IMR-90 (cell line): ENCODE measurements around the gene ZDHHC7. TPM values are rescaled to one million over a fixed set of nuclear protein-coding genes. Genes with fewer than 3 reads are reported as not detected.

Source experiments
- ATAC-seq: fragments of 200-7000 bp; cut with Tn5 transposase; 2 replicates; pipeline ENCODE4 v1.9.1; 2020; ENCODE audit warnings: low read depth, mild to moderate bottlenecking, moderate library complexity
- BruUV-seq: library from RNA; stranded (reverse); fragments of 400-500 nt; replicated peaks from 2 replicates; lab custom pipeline; 2021; lab: Mats Ljungman, UMichigan
- CTCF ChIA-PET: fragments of 300-600 bp; formaldehyde crosslinking; extraction: SDS; loops from one replicate; lab custom pipeline; 2021; ENCODE audit warnings: antibody characterized with exemption; lab: Yijun Ruan, JAX
- POLR2A ChIA-PET: fragments of 300-600 bp; sonication (Branson Sonifier 250); formaldehyde crosslinking; loops from one replicate; lab custom pipeline; 2022; ENCODE audit warnings: antibody characterized with exemption; ENCODE audit not compliant: unreplicated experiment; lab: Charles Lee
- DNase-seq: peaks from one replicate; pipeline ENCODE4 v3.0.0; 2013
- H2AFZ ChIP-seq: replicated peaks from 2 replicates; pipeline ENCODE3; 2013; ENCODE audit warnings: low read length, mild to moderate bottlenecking; ENCODE audit not compliant: poor library complexity
- H2AK5ac ChIP-seq: 2 replicates; pipeline ENCODE4 v1.6.1; 2013; ENCODE audit warnings: low read depth, low read length, inconsistent platforms
- H2AK9ac ChIP-seq: replicated peaks from 2 replicates; pipeline ENCODE3; 2013; ENCODE audit warnings: mild to moderate bottlenecking, low read depth, low read length, moderate library complexity; ENCODE audit not compliant: poor library complexity
- H2BK120ac ChIP-seq: 2 replicates; pipeline ENCODE4 v1.6.1; 2013; ENCODE audit warnings: low read depth, low read length, inconsistent platforms
- H2BK15ac ChIP-seq: 3 replicates; pipeline ENCODE4 v1.6.1; 2013; ENCODE audit warnings: low read depth, low read length, inconsistent platforms
- H2BK20ac ChIP-seq: 2 replicates; pipeline ENCODE4 v1.6.1; 2013; ENCODE audit warnings: low read depth, mild to moderate bottlenecking, inconsistent platforms, low read length, moderate library complexity
- H2BK5ac ChIP-seq: 2 replicates; pipeline ENCODE4 v1.6.1; 2013; ENCODE audit warnings: mild to moderate bottlenecking, low read depth, low read length, inconsistent platforms; ENCODE audit not compliant: poor library complexity, severe bottlenecking
- H3K14ac ChIP-seq: replicated peaks from 2 replicates; pipeline ENCODE4 v1.6.1; 2013; ENCODE audit warnings: low read depth, low read length, inconsistent platforms
- H3K18ac ChIP-seq: 2 replicates; pipeline ENCODE4 v1.6.1; 2013; ENCODE audit warnings: low read depth, low read length, control low read depth
- H3K23ac ChIP-seq: 2 replicates; pipeline ENCODE4 v1.6.1; 2013; ENCODE audit warnings: low read depth, low read length, inconsistent platforms
- H3K27ac ChIP-seq: 2 replicates; pipeline ENCODE4 v1.5.1; 2013; ENCODE audit warnings: mild to moderate bottlenecking, control low read depth, low read length; ENCODE audit not compliant: insufficient read depth
- H3K27me3 ChIP-seq: 2 replicates; pipeline ENCODE4 v1.6.1; 2013; ENCODE audit warnings: low read length; ENCODE audit not compliant: control insufficient read depth, insufficient read depth
- H3K36me3 ChIP-seq: 2 replicates; pipeline ENCODE4 v1.6.1; 2013; ENCODE audit warnings: low read length, mixed read lengths; ENCODE audit not compliant: control insufficient read depth, insufficient read depth
- H3K4ac ChIP-seq: 2 replicates; pipeline ENCODE4 v1.6.1; 2013; ENCODE audit warnings: low read depth, low read length, inconsistent platforms
- H3K4me1 ChIP-seq: 2 replicates; pipeline ENCODE4 v1.6.1; 2013; ENCODE audit warnings: low read length, mixed read lengths; ENCODE audit not compliant: control insufficient read depth, insufficient read depth
- H3K4me2 ChIP-seq: 2 replicates; pipeline ENCODE4 v1.6.1; 2013; ENCODE audit warnings: low read depth, mild to moderate bottlenecking, control low read depth, low read length, moderate library complexity
- H3K4me3 ChIP-seq: 2 replicates; pipeline ENCODE4 v1.5.1; 2013; ENCODE audit warnings: low read depth, mild to moderate bottlenecking, control low read depth, low read length, moderate library complexity; ENCODE audit not compliant: insufficient read depth
- H3K56ac ChIP-seq: 2 replicates; pipeline ENCODE4 v1.6.1; 2013; ENCODE audit warnings: low read length, inconsistent platforms; ENCODE audit not compliant: insufficient read depth; ENCODE audit errors: extremely low read depth
- H3K79me1 ChIP-seq, 2 experiments: 2 replicates each; pipeline ENCODE4 v1.6.1; 2013; ENCODE audit warnings: low read length in 2 of 2, inconsistent platforms in 1 of 2, low read depth in 1 of 2
- H3K9ac ChIP-seq: 2 replicates; pipeline ENCODE4 v1.6.1; 2013; ENCODE audit warnings: low read depth, low read length, control low read depth
- H3K9me1 ChIP-seq: 2 replicates; pipeline ENCODE4 v1.6.1; 2013; ENCODE audit warnings: low read length, inconsistent platforms; ENCODE audit not compliant: insufficient read depth
- H3K9me3 ChIP-seq: 2 replicates; pipeline ENCODE4 v1.6.1; 2013; ENCODE audit warnings: low read length; ENCODE audit not compliant: control insufficient read depth, insufficient read depth
- H4K20me1 ChIP-seq: 2 replicates; pipeline ENCODE4 v1.6.1; 2013; ENCODE audit warnings: low read length, inconsistent platforms; ENCODE audit not compliant: insufficient read depth
- H4K5ac ChIP-seq: 2 replicates; pipeline ENCODE4 v1.6.1; 2013; ENCODE audit warnings: mild to moderate bottlenecking, low read depth, low read length, control low read depth
- H4K8ac ChIP-seq, 2 experiments: 2 replicates each; pipeline ENCODE4 v1.6.1; 2013; ENCODE audit warnings: low read depth in 2 of 2, low read length in 2 of 2, control low read depth in 1 of 2, inconsistent platforms in 1 of 2
- H4K91ac ChIP-seq: 2 replicates; pipeline ENCODE4 v1.6.1; 2013; ENCODE audit warnings: low read depth, low read length, inconsistent platforms; ENCODE audit not compliant: insufficient read depth
- CEBPB ChIP-seq: IDR thresholded peaks from 2 replicates; pipeline ENCODE4 v1.6.1; 2012; ENCODE audit warnings: low read depth, low read length, improper control_type of control experiment
- CHD1 ChIP-seq: IDR thresholded peaks from 2 replicates; pipeline ENCODE4 v1.6.1; 2012; ENCODE audit warnings: low read depth, low read length, improper control_type of control experiment
- CTCF ChIP-seq: conservative IDR thresholded peaks from 2 replicates; pipeline ENCODE4 v1.5.1; 2012; ENCODE audit warnings: mild to moderate bottlenecking, low read depth, low read length, improper control_type of control experiment
- ELK1 ChIP-seq: fragments of 150-350 bp; IDR thresholded peaks from 2 replicates; pipeline ENCODE4 v1.6.1; 2016; ENCODE audit warnings: low read depth, mild to moderate bottlenecking, low read length, moderate library complexity, borderline replicate concordance
- FOS ChIP-seq: fragments of 150-350 bp; IDR thresholded peaks from 2 replicates; pipeline ENCODE4 v1.6.1; 2016; ENCODE audit warnings: low read depth, low read length
- MAFK ChIP-seq: IDR thresholded peaks from 2 replicates; pipeline ENCODE4 v1.6.1; 2012; ENCODE audit warnings: low read depth, low read length, improper control_type of control experiment
- MAZ ChIP-seq: IDR thresholded peaks from 2 replicates; pipeline ENCODE4 v1.6.1; 2012; ENCODE audit warnings: low read depth, mild to moderate bottlenecking, low read length, improper control_type of control experiment, moderate library complexity, borderline replicate concordance
- MXI1 ChIP-seq: IDR thresholded peaks from 2 replicates; pipeline ENCODE4 v1.6.1; 2012; ENCODE audit warnings: low read depth, mild to moderate bottlenecking, low read length, moderate library complexity, borderline replicate concordance
- RAD21 ChIP-seq: IDR thresholded peaks from 2 replicates; pipeline ENCODE4 v1.6.1; 2012; ENCODE audit warnings: low read length, improper control_type of control experiment
- RCOR1 ChIP-seq: IDR thresholded peaks from 2 replicates; pipeline ENCODE4 v1.6.1; 2012; ENCODE audit warnings: mild to moderate bottlenecking, low read length, improper control_type of control experiment; ENCODE audit not compliant: insufficient replicate concordance
- RFX5 ChIP-seq: IDR thresholded peaks from 2 replicates; pipeline ENCODE4 v1.8.0; 2012; ENCODE audit warnings: low read depth, mild to moderate bottlenecking, low read length, moderate library complexity
- SMC3 ChIP-seq: fragments of 150-350 bp; IDR thresholded peaks from 2 replicates; pipeline ENCODE4 v1.6.1; 2016; ENCODE audit warnings: low read depth, mild to moderate bottlenecking, antibody characterized with exemption, low read length, moderate library complexity
- WGBS, 2 experiments: methylation state at CpG; one replicate each; pipeline versions ENCODE4 v1.1.5 to v1.1.7; 2013; ENCODE audit warnings: missing lambda C conversion rate in 2 of 2; ENCODE audit not compliant: insufficient read length in 1 of 2; ENCODE audit errors: extremely low coverage in 2 of 2; 5-methylcytosine and 5-hydroxymethylcytosine counted together
- dilution Hi-C: fragments of 300-500 bp; cut with HindIII; formaldehyde crosslinking; loops from one replicate; pipeline ENCODE4 v1.14.3; 2018; ENCODE audit warnings: low sequenced_read_pairs; ENCODE audit not compliant: unreplicated experiment
- in situ Hi-C: fragments of 300-500 bp; cut with MboI; formaldehyde crosslinking; loops from 3 replicates; pipeline ENCODE4 v1.14.3; 2019; ENCODE audit warnings: low sequenced_read_pairs, inconsistent platforms, mixed read lengths
- intact Hi-C: fragments of 100-400 bp; cut with micrococcal nuclease; formaldehyde crosslinking; loops from 2 replicates; pipeline ENCODE4 v1.10.0; 2022
- polyA plus RNA-seq, 3 experiments: library from polyadenylated mRNA; depleted of rRNA; stranded (reverse); fragments of >200 nt; gene quantifications; 2 replicates each; pipeline ENCODE4 v1.2.3, GENCODE V29; 2012; ENCODE audit warnings: low replicate concordance in 1 of 3
- total RNA-seq: library from RNA; depleted of rRNA; stranded (reverse); fragments of >200 nt; gene quantifications from 2 replicates; pipeline ENCODE4 v1.2.3, GENCODE V29; 2012

The ZDHHC7 gene
- total and polyA plus RNA-seq, 2 of the 4 experiments (the other 2 are of a cell fraction) = 80.1 to 97.1 TPM

- WGBS, 2 experiments = no CpG with 5 or more reads among the region's 5 CpGs
- Histone ChIP-seq H3K27ac (no peak overlapping the region), H2BK5ac (no peak overlapping the region), H3K4me2 (no peak overlapping the region), H3K36me3 (peaks cover 5% of the 10 kb centered on the region; the same call in 1 of the 2 replicates), H2AK5ac (no peak overlapping the region), H2BK120ac (no peak overlapping the region), H3K9me3 (no peaks in the 10 kb centered on the region), H3K23ac (no peak overlapping the region), H3K56ac (no peak overlapping the region), H2BK15ac (no peak overlapping the region), H2AK9ac (no peak overlapping the region), H4K91ac (no peak overlapping the region), H3K27me3 (peaks cover 1% of the 10 kb centered on the region; the same call in 1 of the 2 replicates), H3K18ac (no peak overlapping the region), H3K9ac (no peak overlapping the region), H3K79me1 (peaks cover 0 to 19% of the 10 kb centered on the region in 2 experiments; a peak in 3 of 4 replicates), H2BK20ac (no peak overlapping the region), H2AFZ (no peak overlapping the region), H3K14ac (no peak overlapping the region), H4K5ac (no peak overlapping the region), H4K8ac (no peak overlapping the region), H3K9me1 (peaks cover 3% of the 10 kb centered on the region), H3K4me3 (no peak overlapping the region), H3K4ac (no peak overlapping the region), H3K4me1 (peaks cover 3% of the 10 kb centered on the region; the same call in 1 of the 2 replicates), H4K20me1 (peaks cover 5% of the 10 kb centered on the region)
- no TSS peak for BruUV-seq
- dilution Hi-C loops (no loop called here), in situ Hi-C loops (no loop called here), intact Hi-C loops (no loop called here)
- DNase-seq (no peak), ATAC-seq (no peak)
- POLR2A ChIA-PET = no interaction called here
- CTCF ChIA-PET = no interaction called here
- TF ChIP-seq CTCF (no peak), RFX5 (no peak), MXI1 (no peak), ELK1 (no peak), FOS (no peak), CHD1 (no peak), MAFK (no peak), RCOR1 (no peak), RAD21 (no peak), SMC3 (no peak), CEBPB (no peak), MAZ (no peak)
Measured at GRCh38 chr16:85045077-85045476, 33.7 kb upstream of the ZDHHC7 start.
